Activated CD4-positive, alpha-beta T cell treated with anti-CD3 and anti-CD28 coated beads for 4 hours (primary cell): ENCODE results near the gene MATN1.

Experiments
- DNase-seq, 2 donors: peaks; one replicate each; pipeline ENCODE4 v3.0.0-alpha.2; 2020

The MATN1 gene

DNA sequence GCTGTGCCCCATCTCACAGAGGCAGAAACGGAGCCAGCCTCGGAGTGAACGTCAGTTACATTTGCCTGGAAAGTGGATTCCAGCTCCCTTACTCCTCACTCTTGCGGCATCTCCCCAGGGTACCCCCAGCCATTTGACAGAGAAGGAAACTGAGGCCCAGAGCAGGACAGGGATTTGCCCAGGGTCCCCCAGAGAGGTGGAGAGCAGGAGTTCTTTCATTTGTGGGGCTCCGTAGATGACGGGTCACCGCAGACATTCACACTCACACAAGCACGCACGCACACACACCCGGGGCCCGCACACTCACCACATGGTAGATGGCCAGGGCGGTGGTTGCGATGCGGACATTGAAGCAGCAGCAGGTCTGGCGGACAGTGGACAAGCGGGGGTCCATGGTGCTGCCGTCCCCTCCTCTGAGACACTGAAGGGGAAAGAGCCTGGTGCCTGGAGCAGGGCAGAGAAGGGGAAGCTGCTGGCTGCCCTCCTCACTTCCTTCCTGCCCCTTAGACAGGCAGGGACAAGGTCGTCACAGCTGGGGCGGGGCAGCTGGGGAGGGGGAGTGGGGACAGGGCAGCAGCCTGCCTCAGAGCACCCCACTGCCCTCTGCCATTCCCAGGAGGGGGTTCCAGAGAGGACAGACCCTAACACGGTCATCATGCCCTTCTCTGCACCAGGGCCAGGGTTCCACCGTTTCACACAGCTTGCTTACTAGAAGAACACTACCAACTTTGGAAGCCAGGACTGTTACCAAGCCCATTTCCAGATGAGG is 34.2 kb upstream of the MATN1 start, which contains the start of gene LAPTM5:
Gene LAPTM5, minus strand, starts transcription at position 423 of the 769 bp plus-strand sequence. Its CDS starts 29 bp downstream, at position 394.
- DNase-seq: peak; percentile 49 to 52

DNA sequence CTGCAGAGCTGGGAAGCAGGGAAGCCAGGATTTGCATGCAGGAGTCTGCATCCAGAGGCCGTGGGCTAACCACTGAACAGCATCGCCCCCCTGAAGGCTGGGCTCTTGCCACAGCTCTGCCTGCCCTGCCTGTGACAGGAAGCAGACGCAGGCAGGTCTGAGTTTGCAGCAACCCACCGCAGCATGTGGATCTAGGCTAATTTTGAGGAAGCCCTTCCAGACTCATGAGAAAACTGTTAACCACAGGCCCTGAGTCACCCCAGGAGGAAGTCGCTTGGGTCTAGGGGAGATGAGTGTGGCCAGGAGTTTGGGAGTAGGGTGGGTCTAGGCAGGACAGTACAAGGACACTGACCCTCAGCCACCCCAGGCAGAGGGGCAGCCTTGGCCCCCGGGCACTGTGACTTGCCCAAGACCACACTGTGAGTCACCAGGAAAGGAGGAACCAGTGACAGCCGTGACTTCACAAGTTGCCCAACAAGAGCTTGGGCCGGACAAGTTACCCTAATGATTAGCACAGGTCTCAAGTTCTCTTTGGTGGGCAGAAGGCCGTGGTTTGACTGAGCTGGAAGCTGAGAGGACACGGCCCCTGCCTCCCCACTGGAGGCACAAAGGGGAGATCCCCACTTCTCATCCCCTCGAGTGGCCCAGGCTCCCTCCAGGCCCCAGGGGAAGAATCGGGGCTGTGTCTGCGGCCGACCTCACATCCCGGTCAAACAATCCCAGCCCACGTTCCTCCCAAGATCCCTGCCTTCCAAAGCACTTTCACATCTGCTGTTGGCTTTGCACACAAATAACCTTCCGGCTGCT is 33.4 kb upstream of the MATN1 start:
- DNase-seq: peak; percentile 65 to 68

DNA sequence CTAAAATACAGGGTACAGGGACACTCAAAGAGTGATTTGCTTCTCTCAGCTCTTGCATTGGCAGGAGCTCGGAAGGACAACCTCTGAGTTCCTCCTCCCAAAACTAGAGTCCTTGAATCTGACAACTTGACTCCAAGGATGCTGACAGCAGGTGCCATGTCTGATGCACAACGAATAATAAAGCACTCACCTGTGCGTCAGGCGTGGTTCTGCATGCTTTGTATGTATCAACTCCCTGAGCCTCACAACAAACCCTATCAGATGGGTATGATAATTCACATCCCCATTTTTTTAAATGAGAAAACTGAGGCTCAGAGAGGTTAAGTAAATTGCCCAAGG is 32.8 kb upstream of the MATN1 start:
- no peak for DNase-seq

DNA sequence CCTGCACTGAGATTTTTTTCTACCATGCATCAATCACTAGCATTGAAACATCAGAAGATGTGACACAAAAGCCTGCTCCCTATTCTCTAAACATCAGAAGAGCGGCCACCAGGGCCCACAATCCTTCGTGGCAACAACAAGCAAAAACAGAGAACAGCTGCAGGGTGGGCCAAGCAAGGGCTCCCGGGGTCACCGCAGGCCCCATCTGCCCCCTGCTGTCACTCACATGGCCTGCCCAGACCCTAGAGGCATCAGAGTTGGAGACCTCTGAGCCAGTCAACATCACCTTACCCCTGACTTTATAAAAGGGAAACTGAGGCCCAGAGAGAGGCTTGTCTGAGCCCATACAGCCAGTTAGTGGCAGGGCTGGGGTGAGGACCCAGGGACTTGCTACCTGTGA is 32.4 kb upstream of the MATN1 start:
- no peak for DNase-seq

- no peak for DNase-seq
These were observed 31.9 kb upstream of the MATN1 start for GRCh38 chr1:30755334-30755733.

GRCh38 chr1:30754684-30755171 is 31.3 kb upstream of the MATN1 start:
- no peak for DNase-seq

- no peak for DNase-seq
These were observed 30.3 kb upstream of the MATN1 start for GRCh38 chr1:30753660-30754123.

DNA sequence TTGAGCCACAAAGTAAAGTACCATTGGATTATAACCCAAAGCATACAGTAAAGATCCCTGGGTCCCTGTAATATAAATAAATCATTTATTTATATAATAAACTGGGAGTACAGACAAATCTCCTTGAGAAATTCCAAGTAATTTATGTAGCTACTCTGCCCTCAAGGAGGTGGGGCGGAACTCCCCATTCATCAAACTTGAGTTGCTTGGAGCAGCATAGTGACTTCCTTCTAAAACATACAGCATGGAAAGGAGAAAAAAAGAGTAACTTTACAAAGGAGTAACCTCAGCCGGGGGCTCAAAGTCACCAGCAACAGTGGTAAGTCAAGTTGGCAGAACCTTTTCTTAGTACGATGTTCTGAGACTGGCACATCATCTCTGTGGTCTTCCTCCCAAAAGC is 29.7 kb upstream of the MATN1 start:
- no peak for DNase-seq

DNA sequence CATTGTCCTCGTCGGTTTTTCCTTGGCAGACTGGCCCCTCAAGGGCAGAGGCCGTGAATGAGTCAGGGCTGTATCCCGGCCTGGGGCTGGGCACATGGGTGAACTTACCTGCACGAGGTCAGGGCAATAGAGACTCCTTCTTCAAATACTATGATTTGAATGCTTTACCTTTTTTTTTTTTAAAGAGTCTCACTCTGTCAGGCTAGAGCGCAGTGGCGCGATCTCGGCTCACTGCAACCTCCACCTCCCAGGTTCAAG is 29.2 kb upstream of the MATN1 start:
- no peak for DNase-seq

- DNase-seq: no peak
These were observed 28.7 kb upstream of the MATN1 start for GRCh38 chr1:30751830-30752650.

- DNase-seq: no peak
These were observed 27.4 kb upstream of the MATN1 start for GRCh38 chr1:30750731-30751291.

GRCh38 chr1:30749691-30750583 is 26.6 kb upstream of the MATN1 start:
- peak; percentile 57 for DNase-seq

DNA sequence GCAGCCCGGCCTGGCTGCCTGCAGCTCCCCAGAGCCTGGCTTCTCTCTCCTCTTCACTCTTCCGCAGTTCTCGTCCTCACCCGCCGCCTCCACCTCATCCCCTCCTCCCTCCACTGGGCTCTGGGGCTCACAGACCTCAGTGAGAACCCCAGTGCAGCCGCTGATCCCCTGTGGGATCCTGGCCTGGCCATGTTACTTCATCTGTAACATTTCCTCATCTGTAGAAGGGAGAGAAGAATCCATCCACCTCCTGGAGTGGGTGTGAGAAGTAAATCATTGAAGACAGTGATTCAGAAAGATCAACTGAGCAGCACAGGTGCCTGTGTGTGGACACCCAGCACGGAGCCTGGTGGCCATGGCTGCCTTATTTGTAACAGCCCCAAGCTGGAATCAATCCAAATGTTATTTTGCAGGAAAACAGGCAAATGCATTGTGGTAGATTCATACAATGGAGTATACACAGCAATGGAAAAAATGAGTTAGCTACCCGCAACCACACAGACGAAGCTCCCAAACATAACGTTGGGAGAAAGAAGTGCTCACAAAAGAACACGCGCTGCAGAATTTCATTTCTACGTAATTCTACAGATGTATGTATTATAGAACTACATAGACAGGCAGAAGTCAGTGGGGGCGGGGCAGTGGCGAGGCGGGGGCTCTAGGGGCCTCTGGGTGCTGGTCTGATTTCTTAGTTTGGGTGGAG is 25.5 kb upstream of the MATN1 start:
- DNase-seq: peak; percentile 48 to 52

DNA sequence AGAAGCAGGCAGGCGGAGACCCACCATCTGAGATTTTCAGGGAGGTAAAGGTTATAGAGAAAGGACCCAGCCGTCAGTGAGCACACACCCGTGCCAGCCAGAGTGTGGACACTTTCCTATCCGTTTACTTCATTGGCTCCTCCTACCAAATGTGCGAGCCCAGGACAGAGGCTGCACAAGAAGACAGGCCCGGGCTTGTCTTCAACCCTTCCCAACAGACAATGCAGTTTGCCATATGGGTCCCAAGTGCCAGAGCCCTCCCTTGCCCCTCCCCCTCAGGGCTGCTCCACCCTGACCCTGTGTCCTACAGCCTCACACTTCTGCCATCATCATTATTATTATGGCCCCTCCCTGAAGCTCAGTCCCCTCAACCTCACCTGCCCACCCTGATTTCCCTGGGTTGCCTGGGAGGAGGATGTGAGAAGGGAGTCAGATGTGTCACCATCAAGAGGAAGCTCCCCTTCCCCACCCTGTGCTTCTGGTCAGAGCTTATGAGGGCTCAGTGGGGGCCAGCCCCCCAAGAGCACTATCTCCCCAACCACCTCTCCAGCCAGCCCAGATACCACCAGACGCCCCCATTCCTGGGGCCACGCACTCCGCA is 24.8 kb upstream of the MATN1 start:
- no peak for DNase-seq

DNA sequence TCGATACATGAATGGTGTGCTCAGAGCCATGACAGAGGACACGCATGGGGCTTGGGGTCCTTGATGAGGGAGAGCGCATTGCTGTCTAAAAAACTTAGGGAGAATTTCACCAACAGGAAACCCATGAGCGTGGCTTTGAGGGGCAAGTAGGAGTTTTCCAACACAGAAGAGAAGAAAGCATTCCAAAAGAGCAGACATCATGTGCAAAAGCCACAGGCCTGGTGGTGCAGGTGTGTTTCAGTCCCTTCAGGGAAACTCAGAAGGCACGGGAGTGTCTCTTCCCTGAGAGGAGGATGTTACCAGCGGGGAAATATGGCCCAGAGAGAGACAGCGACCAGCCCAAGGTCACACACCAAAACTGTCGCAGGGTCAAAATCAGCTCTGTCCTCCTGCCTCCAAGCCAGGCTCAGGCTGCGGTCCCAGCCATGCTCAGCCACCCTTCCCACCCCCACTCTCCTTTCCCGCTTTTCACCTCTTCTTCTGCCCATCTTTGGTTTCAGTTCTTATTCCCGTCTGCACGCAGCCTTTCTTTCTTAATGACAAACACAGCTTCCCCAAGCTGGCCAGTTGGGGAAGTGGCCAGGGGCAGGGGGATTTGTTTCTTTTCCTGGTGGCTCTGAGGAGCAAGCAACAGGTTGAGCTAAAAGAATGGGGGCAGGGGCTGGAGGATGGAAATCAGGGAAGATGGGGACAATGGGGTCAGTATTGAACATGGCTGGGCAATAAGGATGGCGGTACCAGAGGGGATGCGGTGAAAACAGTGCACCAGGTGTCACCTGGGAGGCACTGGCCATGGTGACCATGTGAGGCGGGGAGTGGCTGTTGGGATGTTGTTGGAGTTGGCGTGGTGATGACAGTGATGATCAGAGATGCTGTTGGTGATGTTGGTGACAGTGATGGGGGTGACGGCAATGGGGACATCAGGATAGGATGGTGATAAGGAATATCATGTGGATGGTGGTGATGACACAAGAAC is 23.9 kb upstream of the MATN1 start:
- DNase-seq: no peak

DNA sequence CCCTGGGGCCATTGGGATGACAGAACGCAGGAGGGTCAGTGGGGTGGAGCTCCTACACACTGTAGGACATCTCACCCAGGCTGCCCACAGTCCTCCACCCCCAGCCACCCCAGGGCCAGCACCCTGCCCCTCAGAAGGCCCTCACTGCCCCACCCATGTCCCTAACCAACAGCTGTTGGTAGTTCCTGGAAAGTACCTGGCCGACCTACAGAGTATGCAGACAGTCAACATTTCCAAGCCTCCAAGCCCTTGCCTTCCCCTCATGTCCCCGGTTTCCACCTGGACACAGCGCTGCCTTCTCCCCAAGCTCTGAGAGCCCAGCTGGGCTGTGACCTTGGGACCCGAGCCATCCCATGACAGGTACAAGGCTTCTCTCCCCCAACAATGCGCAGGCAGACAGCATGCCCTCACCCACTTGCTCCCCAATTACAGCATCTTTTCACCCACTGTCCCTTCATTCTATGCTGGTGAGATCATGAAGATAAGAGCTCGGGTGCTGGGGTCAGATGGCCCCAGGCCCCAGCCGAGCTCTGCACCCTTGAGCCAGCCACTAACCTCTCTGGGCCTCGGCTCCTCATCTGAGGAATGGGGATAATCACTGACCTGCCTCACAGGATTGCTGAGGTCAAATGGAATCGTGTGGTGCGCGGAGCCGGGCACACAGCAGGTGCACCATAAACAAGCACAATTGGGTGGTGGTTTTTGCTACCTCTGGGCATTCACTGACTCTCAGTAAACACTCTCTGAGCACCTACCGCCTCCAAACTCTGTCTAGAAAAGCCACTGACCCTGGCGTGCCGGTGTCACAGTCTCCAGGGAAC is 23.0 kb upstream of the MATN1 start:
- no peak for DNase-seq

DNA sequence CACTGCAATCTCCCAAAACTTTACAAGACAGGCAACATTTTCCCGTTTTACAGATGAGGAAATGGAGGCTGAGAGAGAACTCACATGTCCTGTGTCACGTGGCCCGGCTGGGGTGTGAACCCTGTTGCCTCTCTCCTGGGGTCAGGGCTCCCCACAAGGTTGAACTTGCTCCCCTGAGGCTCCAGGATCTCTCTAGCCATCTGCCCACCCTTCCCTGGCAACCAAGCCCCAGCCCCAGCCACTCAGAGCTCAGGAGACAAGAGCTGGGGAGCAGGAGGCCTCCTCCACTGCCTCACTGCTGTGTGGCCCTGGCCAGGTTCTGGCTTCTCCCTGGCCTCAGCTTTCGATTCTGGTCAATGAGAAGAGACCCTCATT is 22.4 kb upstream of the MATN1 start:
- DNase-seq: no peak

GRCh38 chr1:30745156-30745833 is 21.9 kb upstream of the MATN1 start:
- DNase-seq: no peak
